HG02852 (cell line): Measurements from ENCODE around the gene RXRA.

Experiments
- ATAC-seq: cut with Tn5 transposase; IDR thresholded peaks from one replicate; pipeline ENCODE4 v1.9.1; 2021; ENCODE audit warnings: mild to moderate bottlenecking, moderate library complexity; ENCODE audit not compliant: unreplicated experiment

RXRA gene

DNA sequence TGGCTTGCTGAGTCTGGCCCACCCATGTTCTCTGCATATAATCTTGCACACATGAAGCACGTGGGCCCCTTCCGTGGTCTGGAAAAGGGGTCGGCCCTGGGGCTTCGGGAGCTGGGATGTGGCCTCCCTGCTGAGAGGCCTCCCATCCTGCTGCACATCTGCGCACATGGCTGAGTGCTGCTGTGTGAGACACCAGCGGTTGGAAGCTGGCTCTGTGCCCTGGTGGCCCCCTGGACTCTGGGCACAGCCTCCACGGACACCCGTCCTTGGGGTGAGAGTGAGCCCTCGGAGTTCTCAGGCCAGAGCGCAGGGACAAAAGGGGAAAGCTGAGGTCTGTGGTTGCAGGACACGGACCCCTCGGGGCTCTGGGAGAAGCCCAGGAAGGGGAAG, 115.8 kb downstream of the RXRA start:
- ATAC-seq, result no peak

DNA sequence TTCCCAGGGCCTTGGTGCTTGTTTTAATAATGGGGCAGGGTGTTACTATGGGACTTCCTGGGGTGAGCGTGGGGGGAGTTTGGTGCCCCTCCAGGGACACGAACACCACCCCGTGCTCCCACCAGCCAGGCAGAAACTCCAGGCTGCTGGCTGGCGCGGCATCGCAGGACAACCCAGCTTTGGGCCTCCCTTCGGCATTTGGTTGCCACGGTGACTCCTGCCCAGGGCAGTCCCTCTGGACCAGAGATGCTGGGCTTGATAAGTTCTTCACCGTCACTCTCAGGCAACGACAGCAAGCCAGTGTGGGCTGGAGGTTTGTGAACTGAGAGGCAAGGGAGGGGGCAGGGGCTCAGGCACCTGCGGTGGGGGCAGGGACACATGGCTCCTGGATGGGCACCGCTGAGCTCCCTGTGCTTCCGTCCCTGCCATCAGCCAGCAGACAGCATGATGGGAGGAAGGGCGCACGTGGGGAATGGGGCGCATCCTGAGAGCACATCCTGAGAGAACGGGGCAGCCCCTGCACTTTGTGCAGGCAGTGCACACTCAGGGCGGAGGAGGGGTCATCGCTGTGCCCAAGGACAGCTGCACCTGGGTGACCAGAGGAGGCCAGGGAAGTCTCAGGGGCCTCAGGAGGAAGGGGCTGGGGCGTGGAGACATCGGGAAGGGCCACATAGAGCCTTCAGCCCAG, 116.4 kb downstream of the RXRA start:
- no peak for ATAC-seq

DNA sequence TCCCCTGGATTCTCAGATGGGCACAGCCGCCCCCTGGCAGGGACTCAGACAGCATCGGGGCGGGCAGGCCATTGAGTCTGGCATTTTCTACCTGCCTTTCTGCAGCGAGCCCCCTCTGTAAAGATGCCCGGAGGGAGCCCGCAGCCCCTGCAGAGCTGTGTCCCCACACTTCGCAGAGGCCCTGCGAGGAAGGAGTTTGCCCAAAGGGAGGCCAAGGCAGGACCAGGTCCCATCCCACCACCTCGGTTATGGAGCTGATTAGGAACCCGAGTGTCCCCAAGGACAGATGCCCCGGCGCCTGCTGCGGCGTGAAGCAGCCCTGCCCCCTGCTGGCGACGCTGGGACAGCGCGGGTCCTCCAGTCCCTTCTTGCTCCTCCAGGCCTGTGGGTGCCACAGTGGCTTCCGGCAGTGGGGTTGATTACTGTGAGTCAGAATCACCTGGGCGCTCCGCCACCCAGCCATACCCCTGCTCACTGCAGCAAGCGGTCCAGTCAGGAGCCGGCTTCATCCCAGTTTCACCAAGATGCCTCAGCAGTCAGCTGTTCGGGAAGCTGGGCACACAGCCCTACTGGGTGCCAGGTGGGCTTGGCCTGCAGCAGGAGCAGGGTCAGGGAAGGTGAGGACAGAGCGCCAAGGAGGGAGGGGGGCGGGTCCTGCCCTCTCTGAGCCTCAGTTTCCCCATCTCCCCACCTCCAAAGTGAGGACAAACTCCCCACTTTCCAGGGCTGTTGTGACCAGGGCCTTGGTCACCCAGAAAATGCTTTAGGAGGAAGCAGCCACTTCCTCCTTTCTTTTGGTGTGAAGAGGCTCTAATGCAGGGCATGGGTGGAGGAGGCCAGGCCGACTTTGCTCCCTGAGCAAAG, 117.2 kb downstream of the RXRA start:
- ATAC-seq, result no peak

DNA sequence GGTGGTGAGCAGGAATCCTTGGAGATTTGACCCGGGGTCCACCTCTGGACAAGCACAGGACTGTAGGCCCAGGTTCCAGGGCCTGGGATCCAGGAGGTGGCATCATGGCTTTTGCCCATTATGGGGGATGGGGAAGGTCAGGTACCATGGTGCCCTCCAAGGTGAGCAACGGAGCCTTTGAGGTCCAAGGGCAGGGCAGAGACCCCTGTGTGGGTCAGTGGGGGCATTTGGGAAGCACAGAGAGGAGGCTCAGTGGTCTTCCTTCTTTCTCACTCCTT, 117.7 kb downstream of the RXRA start:
- ATAC-seq, result no peak

DNA sequence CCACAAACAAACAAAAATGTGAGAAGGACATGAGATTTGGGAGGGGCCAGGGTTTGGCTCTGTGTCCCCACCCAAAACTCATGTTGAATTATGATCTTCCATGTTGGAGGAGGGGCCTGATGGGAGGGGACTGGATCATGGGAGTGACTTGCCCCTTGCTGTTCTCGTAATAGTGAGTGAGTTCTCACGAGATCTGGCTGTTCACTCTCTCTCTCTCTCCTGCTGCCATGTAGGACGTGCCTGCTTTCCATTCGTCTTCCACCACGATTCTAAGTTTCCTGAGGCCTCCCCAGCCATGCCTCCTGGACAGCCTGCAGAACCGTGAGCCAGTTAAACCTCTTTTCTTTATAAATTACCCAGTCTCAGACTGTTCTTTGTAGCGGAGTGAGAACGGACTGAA, 118.7 kb downstream of the RXRA start:
- ATAC-seq, result no peak

DNA sequence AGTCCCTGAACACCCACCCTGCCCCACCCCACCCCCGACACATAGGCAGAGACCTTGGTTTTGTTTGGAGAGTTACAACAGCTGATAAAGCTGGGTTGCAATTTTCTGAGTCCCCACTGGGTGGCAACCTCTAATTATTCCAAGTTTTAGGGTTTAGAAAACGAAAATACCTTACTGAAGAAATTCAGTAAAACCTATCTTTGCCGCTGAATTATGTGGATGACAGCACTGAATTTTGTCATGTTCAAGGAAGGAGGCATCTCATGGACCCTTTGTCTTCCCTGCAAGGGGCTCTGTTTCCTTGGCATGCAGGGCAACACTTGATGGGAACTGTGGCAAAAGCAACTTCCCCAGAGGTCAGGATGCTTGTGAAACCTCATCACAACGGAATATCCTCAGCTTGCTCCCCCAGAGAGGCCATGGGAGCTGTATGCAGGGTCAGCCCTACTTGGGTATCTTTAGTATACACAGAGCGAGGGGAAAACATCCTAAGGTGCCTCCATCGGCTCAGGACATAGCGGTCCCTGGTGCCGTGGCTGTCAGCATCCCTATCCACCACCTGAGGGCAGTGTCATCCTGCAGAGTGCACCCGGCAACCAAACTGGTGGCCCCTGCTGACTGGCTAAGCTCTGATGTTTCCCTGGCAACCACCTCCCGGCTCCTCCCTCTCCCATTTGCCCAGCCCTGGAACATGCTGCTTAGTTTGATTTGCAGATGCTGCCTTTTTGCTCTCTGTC, 123.1 kb downstream of the RXRA start:
- ATAC-seq, result peak; percentile 89

DNA sequence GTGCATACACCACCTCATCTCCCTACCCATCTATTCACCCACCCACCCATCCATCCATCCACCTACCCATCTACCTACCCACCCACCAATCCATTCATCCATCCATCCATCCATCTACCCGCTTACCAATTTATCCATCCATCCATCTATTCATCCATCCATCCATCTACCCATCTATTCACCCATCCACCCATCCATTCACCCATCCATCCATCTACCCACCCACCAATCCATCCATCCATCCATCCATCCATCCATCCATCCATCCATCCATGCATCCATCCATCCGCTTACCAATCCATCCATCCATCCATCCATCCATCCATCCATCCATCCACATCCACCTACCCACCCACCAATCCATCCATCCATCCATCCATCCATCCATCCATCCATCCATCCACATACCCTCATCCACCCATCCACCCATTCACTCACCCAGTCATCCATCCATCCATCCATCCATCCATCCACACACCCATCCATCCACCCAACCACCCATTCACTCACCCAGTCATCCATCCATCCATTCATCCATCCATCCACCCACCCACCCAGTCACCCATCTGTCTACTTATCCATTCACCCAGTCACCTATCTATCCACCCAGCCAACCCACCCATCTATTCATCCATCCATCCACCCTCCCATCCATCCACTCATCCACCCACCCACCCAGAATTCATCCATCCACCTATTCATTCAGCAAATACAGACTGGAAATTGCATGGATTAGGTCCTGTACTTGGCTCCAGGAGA, 125.6 kb downstream of the RXRA start:
- ATAC-seq, result no peak

DNA sequence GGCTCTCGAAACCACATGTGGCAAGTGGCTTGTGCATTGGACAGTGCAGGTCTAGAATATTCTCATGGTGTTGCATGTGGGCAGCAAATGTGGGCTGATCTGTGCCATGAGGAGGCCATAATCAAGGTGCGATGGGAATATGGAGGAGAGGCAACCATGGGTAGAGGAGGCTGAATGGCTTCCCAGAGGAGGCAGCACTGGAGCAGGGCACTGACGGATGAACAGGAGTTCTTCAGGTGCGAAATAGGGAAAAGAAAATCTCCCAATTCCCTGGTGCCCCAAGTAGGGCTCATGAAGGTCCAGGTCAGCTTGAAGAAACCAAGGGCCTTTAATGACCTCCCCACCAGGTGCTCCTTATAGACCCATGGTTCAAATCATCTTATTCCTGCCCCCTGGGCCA, 126.5 kb downstream of the RXRA start:
- ATAC-seq, result no peak

DNA sequence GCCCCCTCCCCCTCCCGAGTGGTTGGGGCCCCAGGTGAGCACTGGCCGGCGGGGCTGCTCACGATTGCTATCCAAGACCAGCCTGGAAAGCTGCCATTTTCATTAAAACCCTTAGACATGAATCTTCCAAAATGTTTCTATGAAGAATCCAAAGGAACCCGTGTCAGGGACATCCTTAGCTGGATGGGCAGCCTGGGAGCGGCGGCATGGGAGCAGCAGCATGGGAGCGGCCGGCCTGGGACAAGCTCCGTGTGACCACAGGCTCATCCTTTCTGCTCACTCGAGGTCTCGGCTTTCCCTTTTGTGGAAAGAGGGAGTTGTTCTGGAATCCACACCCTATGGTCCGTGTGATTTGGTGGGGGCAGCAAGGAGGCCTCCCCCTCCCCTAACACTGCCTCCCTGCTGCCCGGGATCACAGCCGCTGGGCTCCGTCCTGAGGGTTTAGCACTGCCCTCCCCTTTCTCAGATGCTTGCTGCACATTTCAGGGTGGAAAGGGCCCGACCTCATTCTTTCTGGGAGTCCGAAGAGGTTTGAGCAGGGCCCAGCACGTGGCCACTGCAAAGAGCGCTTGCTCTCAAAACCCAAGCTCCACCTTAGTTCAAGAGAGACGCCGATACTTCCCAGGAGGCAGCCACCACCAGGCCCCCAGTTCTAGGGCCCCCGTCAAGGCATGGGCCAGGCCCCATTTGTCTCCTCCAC, 127.7 kb downstream of the RXRA start:
- ATAC-seq, result no peak

DNA sequence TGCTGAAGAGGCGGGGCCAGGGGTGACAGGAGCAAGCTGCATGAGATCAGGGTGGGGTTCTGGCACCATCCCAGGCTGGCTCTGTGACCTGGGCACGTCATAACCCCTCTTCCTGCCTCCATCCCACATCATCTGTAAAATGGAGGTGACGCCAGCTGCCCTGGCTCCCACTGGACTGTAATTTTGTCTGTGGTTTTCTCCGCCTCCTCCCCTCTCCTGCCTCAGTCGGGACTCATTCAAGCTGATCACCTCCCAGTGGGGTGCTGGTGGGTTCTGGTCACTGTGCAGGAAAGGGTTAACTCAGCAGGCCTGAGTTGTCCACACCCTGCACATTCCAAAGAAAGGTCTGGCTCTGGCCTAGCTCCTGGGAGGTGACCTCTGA, 128.2 kb downstream of the RXRA start:
- no peak for ATAC-seq

DNA sequence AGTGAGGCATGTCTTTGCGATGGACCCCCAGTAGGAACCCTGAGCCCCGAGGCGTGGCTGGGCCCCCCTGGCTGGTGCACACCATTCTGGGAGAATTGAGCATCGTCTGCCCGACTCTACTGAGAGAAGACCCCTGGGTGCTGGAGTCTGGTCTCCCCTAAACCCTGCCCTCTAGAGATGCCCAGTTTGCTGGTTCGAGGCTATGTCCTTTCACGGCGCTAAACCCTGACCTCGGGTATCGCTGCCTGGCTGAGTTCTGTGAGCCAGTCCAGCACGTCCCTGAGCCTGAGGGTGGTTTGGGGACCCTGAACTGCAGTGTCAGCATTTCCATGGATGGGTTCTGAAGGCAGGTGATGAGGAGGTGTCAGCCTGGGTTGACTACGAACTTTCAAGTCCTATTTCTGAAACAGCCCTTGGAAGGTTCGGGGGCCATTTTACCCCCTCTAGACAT, 128.8 kb downstream of the RXRA start:
- ATAC-seq, result no peak

DNA sequence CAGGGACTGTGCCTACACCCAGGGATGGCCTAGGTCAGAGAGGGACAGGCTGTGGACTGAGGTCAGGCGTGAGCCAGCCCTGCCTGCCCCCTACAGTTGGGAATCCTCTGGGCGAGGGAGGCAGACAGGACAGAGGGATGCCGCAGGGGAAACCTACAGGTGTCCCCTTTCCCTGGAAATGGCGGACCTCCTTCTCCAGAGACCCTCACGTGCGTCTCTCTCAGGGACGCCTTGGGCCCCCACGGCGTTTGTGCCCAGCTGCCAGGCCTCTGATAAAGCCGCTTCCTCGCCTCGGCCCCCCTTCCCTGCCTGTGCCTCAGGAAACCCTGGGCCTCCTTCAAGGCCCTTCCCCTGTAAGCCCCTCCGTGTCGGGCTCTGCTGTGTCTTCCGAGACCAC, 129.3 kb downstream of the RXRA start:
- no peak for ATAC-seq

DNA sequence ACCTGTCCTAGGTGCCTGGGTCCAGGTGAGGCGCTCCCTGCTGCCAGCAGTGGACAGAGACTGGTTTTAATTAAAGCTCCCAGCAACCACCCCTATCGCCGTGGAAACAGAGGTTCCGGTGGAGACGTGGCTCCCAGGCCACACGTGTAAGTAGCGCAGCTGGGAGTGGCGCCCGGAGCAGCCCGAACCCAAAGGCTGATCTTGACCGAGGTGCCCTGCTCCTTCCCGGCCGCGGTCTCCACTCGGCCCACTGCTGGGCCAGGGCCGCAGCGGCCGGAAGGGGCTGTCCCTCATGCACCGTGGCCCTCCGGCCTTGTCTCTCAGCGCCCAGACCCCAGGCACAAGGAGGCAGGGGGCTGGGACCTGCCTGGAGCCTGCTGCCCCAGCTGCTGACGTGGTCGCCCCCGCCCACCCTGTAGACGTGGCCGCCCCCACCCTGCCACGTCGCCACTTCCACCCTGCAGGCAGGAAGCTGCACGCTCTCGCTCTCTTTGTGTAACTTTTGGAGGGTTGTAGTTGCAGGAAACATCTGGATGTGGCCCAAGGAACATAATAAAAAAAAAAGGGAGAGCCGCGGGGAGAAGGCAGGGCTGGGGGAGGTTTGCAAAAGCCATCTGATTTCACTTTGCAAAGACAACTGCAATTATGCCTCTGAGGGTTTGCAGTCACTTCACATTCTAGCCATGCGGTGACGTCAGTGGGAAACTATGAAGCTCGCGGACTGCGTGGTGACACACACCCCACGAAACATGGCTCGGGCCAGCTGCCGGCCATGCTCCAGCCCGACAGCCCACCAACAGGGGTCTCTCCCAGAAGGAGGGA, 129.9 kb downstream of the RXRA start:
- ATAC-seq, result no peak

DNA sequence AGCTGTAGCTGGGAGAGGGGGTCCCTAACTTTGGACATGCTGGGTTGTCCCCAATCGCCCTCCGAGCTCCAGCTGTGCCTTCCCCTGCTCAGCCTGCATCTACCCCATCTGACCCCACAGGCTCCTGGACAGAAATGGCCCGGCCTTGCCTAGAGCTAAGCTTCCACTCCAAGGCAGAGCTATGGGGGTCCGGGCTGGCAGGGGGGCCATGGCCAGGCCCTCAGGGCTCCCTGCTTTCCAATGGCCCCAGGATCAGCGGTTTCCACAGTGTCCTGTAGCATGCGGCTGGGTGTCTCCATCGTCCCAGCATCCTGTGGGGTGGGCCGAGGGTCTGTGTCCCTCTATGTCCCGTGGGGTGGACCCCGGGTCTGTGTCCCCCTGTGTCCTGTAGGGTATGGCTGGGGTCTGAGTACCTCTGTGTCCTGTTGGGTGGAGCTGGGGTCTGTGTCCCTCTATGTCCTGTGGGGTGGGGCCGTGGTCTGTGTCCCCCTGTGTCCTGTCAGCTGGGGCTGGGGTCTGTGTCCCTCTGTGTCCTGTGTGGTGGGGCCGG, 130.6 kb downstream of the RXRA start:
- ATAC-seq, result no peak

DNA sequence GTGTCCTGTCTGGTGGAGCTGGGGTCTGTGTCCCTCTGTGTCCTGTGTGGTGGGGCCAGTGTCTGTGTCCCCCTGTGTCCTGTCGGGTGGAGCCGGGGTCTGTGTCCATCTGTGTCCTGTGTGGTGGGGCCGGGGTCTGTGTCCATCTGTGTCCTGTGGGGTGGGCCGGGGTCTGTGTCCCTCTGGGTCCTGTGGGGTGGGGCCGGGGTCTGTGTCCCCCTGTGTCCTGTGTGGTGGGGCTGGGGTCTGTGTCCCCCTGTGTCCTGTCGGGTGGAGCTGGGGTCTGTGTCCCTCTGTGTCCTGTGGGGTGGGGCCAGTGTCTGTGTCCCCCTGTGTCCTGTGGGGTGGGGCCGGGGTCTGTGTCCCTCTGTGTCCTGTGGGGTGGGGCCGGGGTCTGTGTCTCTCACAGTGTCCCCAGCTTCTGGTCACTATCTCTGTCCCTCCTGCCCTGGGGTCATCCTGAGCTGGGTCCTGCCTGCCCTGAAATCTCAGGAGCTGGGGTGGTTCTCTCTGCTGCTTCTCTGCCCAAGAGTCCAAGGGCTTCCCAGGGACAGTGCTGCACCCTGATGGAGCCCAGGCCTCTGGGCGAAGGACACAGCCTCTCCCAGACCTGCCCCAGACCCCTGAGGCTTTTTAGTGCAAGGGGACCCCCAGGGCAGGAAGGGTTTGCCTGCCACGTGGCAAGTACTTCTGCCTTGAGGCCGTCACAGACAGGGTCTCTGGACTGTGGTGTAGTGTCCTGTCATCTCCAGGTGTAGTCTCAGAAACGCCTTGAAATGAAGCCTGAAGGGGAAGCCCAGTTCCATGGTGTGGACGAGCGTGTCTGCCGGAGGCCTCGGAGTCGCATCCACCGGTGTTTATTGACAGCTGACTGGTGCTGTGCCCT, 131.3 kb downstream of the RXRA start:
- no peak for ATAC-seq

DNA sequence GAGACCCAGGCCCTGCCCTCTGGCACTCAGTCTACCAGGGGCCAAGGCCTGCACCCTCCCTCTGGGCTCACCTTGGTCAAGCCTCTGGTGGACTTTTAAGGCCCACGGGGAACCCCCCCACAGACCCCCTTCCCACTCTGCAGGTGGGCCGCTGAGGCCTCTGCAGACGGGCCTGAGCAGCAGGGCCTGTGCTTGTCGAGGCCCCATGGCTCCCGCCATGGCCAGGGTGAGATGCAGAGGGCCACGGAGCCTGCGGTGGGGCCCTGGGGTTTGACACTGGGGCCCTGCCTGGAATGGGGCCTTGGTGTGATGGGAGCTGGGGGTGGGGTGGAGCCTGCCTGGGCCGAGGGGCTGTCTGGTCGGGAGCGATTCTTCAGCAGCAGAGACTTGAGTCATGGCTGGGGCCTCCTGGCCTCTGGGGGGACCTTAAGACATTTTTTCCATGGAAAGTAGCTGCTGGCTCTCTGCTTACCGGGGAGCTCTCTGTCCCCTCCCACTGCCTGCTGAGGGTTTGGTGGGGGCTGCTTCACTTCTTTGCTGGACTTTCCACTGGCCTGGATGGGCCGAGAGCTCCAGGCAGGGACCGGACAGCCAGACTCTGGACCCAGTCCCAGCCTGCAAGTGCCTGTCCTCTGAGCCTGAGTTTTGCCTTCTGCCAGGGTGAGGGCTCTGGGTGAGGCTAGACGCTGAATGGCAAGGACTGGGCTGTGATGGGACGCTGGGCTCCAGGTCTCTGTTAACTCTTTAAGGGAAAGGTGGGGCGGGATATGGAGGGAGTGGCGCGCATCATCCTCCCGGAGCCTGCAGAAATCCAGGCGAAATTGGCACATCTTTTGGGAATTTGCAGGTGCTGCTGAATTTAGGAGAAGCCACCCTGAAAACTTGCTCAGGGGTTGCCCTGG, 132.2 kb downstream of the RXRA start:
- ATAC-seq, result no peak

DNA sequence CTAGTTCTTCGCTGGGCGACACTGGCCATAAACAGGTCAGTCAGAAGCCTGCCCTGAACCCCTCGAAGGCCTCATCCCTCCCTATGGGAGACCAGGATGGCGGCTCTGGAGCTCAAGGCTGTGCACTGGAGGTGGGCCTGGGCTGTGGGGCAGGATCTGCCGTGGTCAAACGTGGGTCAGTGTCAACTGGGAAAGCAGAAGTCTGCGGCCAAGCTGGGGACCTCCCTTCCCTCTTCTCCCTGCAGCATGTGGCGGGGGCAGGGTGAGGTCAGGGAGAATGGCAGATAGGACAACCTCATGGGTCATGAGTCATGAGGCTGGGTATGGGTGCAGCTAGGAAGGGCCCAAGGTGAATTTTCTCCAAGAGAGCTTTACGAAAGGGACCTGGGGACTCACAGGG, 132.9 kb downstream of the RXRA start:
- ATAC-seq, result no peak

DNA sequence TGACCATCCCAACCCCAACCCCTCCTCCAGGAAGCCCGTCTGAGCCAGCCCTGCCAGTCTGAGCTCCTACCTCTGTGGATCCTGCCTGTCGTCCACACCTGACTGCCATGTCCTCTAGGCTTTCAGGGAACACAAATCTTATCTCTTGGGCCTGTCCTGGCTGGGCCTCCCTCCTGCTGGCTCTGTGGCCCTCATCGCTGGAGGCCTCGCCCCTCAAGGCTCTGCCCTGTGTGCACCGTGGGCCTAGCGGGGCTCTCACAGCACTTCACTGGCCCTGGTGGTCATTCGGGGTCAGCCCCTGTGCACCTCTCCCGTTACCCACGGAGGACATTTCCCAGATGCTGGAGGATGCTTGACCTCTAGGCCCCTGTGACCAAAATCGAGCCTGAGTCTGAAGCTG, 133.3 kb downstream of the RXRA start:
- no peak for ATAC-seq
